DOHH2 (cell line): ENCODE data around the gene B4GALNT3.

Experiments used
- CTCF ChIP-seq: fragments of 200-600 bp; sonication (generic); IDR thresholded peaks from one replicate; pipeline ENCODE4 v1.5.1; 2014; ENCODE audit warnings: antibody characterized with exemption, mild to moderate bottlenecking, low read depth, low read length; ENCODE audit not compliant: poor library complexity, severe bottlenecking
- EZH2phosphoT487 ChIP-seq: fragments of 200-600 bp; sonication (generic); IDR thresholded peaks from 2 replicates; pipeline ENCODE4 v1.6.1; 2017; ENCODE audit warnings: borderline replicate concordance, mild to moderate bottlenecking, antibody characterized with exemption, low read length, moderate library complexity, mixed read lengths

GRCh38 chr12:608921-609320 lies 149.2 kb downstream of the B4GALNT3 start:
- TF ChIP-seq CTCF = no peak
- TF ChIP-seq EZH2phosphoT487 = no peak
